Melanocyte of skin (primary cell): ENCODE measurements around the gene IRX2. TPM values are rescaled to one million over a fixed set of nuclear protein-coding genes. Genes with fewer than 3 reads are reported as not detected.

Experiments
- total RNA-seq, 2 donors: library from RNA; depleted of rRNA; stranded (reverse); fragments of >200 nt; gene quantifications; 2 replicates each; pipeline ENCODE4 v1.2.3, GENCODE V29; 2012

IRX2 gene
- 1 to 10 TPM in 1 of 2 donors, under 1 TPM in 1; under 0.01 to 5.9 TPM for total RNA-seq

DNA sequence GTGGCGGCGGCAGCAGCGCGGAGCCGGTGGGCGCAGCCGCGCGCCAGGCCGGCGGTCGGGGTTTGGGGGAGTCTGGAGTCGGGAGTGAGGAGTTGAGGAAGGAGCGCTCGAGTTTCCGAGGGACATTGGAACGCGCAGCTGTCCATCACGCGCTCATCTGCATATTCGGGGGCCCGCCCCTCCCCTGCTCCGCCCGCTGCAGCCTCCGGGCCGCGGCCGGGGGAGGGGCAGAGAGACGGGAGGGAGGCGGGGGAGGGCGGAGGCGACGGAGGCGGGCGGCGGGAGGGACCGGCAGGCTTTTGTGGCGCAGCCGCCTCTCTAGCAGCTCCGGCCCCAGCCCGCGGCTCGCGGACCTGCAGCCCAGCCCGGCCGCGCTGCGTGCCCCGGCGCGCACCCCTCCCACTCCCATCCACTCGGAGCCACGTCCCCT is at the start of gene IRX2:
Gene IRX2 (minus strand): TSS at position 86 of the 430 bp plus-strand sequence. CDS start 264 bp downstream, outside the sequence.

